ENCODE measurements around the gene MCL1.

GRCh38 chr1:150568594-150568966 is 10.8 kb downstream of the MCL1 start:
- TF ChIP-seq SPI1 (IDR thresholded peaks at IDR 0.05; ENCODE audit: low read depth, low read length) (no peak), POLR2AphosphoS5 (IDR thresholded peaks at IDR 0.05; ENCODE audit: low read depth, low read length) (peak; percentile 53; the same call in 1 of the 2 replicates), POLR2A (IDR thresholded peaks at IDR 0.05; ENCODE audit: low read depth, low read length) (no peak; the same call in 1 of the 2 replicates), TAF1 (IDR thresholded peaks at IDR 0.05; ENCODE audit: low read depth, low read length) (no peak), PAX5 (IDR thresholded peaks at IDR 0.05; ENCODE audit: insufficient read depth, low read length, severe bottlenecking) (no peak)
